ENCODE measurements around the gene TRPT1. TPM values are rescaled to one million over a fixed set of nuclear protein-coding genes. Genes with fewer than 3 reads are reported as not detected.

The TRPT1 gene
- total and polyA plus RNA-seq, 2 experiments from 2014 or later, result 36.9 to 52.2 TPM

- peaks cover 22% of the 10 kb centered on the region for H3K4me1 Mint-ChIP-seq
- Histone ChIP-seq H3K27ac (ENCODE audit: low read depth) (no peak overlapping the region), H3K36me3 (ENCODE audit: insufficient read depth) (no peaks in the 10 kb centered on the region; the same call in 1 of the 2 replicates), H3K4me3 (peak overlapping the region; percentile 98; the same call in 1 of the 2 replicates), H2AFZ (no peak overlapping the region), H3F3A (replicated peaks; ENCODE audit: low read depth) (0 out of 2 replicates have a peak, but pooled peaks cover 5% of the 10 kb centered on the region), H4K20me1 (replicated peaks; ENCODE audit: insufficient read depth) (no peaks in the 10 kb centered on the region), H3K27me3 (ENCODE audit: insufficient read depth) (peaks cover 10% of the 10 kb centered on the region; the same call in 1 of the 2 replicates), H3K4me1 (ENCODE audit: insufficient read depth) (peaks cover 12% of the 10 kb centered on the region; the same call in 1 of the 2 replicates), H3K9me2 (ENCODE audit: insufficient read depth) (no peaks in the 10 kb centered on the region), H3K79me2 (replicated peaks; ENCODE audit: insufficient read depth) (no peaks in the 10 kb centered on the region; the same call in 1 of the 2 replicates), H3K4me2 (peak overlapping the region; percentile 97; the same call in 1 of the 2 replicates)
- no peak for TF ChIP-seq CTCF (conservative IDR thresholded peaks at IDR 0.05; ENCODE audit: low read depth in 2 of 2)
- no peak for TF ChIP-seq JUNB (IDR thresholded peaks at IDR 0.05; ENCODE audit: unreplicated experiment)
- no peak for TF ChIP-seq ZNF114 (CRISPR knock-in tag; IDR thresholded peaks at IDR 0.05)
- no peak for TF ChIP-seq CREB1 (CRISPR knock-in tag; IDR thresholded peaks at IDR 0.05; ENCODE audit: low read depth)
- TF ChIP-seq ETS1 (IDR thresholded peaks at IDR 0.05), result no peak
- TF ChIP-seq POLR2AphosphoS5 (IDR thresholded peaks at IDR 0.05; ENCODE audit: low read depth), result no peak
- TF ChIP-seq STAT1 (IDR thresholded peaks at IDR 0.05; ENCODE audit: unreplicated experiment), result no peak
- no peak for TF ChIP-seq NANOG (IDR thresholded peaks at IDR 0.05; ENCODE audit: borderline replicate concordance)
- no peak for TF ChIP-seq EZH2 (IDR thresholded peaks at IDR 0.05; ENCODE audit: low read depth, unreplicated experiment)
- no peak for TF ChIP-seq ZNF462 (CRISPR knock-in tag; IDR thresholded peaks at IDR 0.05)
- TF ChIP-seq EZH2phosphoT487 (IDR thresholded peaks at IDR 0.05; ENCODE audit: unreplicated experiment), result no peak
- TF ChIP-seq ZNF331 (CRISPR knock-in tag; IDR thresholded peaks at IDR 0.05; ENCODE audit: low read depth), result no peak
- TF ChIP-seq REST (IDR thresholded peaks at IDR 0.05; ENCODE audit: unreplicated experiment), result no peak
- no peak overlapping the region for H3K27ac Mint-ChIP-seq
- peak overlapping the region; percentile 89 for H3K4me3 Mint-ChIP-seq
- H3K27me3 Mint-ChIP-seq (ENCODE audit: insufficient read depth, low read depth, poor library complexity), result peaks cover 11% of the 10 kb centered on the region
- DNase-seq (ENCODE audit: low spot score) (no peak), ATAC-seq (no peak)
- no peaks in the 10 kb centered on the region for H3K9me3 Mint-ChIP-seq
- H3K36me3 Mint-ChIP-seq (ENCODE audit: low read depth), result peaks cover 3% of the 10 kb centered on the region; the same call in 1 of the 3 replicates
Measured at GRCh38 chr11:64227405-64227956, 1.5 kb upstream of the TRPT1 start.
